Stimulated activated CD8-positive, alpha-beta memory T cell treated with anti-CD3 and anti-CD28 coated beads, Interleukin-12 subunit alpha, Interleukin-12 subunit beta, amount 100 ng/mL, for 24 hours (primary cell): Measurements from ENCODE around the gene SLC45A1.

Experiments used
- DNase-seq: peaks from one replicate; pipeline ENCODE4 v3.0.0-alpha.2; 2020; ENCODE audit errors: extremely low read depth

Gene SLC45A1

DNA sequence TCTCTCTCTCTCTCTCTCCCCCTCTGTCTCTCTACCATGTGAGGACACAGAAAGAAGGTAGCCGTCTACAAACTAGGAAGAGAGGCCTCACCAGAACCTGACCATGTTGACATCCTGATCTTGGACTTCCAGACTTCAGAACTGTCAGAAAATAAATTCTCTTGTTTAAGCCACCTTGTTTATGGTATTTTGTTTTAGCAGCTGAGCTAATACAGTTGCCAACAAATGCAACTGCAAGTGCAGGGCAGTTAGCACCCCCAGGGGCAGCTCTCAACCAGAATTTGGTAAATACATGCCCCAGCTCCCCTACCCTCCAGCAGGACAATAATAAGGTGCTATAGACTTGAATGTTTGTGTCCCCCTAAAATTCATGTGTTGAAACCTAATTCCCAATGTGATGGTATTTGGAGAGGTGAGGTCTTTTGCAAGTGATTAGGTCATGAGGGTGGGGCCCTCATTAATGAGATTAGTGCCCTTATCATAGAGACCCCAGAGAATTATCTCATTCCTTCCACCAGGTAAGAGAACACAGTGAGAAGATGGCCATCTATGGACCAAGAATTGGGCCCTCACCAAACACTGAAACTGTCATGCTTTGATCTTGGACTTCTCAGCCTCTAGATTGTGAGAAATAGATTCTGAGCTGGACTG, 6.7 kb upstream of the SLC45A1 start:
- no peak for DNase-seq

DNA sequence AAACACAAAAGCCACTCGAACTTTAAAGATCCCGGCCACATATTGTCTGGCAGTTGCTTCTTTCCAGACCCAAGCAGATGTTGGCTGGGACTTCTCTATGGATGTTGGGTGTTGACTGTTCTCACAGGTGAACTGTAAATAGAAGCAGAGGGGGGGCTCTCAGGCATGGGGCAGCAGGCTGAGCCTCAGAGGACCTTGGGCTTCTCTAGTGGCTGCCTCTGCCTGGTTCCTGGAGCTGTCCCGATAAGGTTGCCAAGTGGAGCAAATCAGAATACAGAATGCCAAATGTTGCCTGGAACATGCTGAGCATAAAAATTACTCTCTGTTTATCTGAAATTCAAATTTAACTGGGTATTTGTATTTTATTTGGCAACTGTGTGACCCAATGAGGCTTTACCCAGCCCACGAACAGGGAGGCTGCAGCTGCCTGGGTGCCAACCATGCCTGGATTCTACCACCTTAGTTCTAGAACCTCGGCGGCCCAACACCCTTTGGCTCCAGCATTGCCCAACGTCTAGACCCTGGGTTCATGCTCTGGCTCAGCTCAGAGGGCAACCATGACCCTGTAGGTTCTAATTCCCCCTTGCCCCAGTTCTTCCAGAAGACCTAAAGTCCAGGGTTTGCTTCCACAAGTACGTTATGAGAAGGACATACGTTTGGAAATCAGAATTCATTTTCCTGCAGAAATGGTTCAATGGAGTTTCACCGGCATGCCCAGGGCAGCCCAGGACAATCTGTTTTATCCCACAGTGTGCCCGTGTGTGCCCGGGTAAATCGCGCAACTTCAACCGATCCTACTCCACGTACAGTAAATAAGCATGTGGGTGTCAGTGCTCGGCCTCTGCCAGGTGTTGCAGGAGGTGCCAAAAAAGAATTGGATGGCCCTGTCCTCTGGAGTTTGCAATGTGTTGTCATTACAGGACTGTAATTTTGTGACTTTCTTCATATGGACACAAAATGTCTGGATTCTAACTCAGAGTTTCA, 5.4 kb upstream of the SLC45A1 start:
- no peak for DNase-seq

DNA sequence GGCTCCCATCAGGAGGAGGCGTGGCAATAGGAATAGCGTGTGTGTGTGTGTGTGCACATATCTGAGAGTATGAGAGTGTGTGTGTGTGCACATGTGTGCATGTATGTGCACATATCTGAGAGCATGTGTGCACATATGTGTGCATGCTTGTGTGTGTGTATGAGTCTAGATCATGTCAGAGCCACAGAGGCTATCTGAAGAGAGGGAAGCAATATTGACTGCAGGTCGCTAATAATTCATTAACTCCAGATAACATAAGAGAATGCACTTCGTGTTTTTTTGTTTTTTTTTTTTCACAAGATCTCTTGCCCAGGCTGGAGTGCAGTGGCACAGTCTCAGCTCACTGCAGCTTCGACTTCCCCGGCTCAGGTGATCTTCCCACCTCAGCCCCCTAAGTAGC, 4.7 kb upstream of the SLC45A1 start:
- no peak for DNase-seq

DNA sequence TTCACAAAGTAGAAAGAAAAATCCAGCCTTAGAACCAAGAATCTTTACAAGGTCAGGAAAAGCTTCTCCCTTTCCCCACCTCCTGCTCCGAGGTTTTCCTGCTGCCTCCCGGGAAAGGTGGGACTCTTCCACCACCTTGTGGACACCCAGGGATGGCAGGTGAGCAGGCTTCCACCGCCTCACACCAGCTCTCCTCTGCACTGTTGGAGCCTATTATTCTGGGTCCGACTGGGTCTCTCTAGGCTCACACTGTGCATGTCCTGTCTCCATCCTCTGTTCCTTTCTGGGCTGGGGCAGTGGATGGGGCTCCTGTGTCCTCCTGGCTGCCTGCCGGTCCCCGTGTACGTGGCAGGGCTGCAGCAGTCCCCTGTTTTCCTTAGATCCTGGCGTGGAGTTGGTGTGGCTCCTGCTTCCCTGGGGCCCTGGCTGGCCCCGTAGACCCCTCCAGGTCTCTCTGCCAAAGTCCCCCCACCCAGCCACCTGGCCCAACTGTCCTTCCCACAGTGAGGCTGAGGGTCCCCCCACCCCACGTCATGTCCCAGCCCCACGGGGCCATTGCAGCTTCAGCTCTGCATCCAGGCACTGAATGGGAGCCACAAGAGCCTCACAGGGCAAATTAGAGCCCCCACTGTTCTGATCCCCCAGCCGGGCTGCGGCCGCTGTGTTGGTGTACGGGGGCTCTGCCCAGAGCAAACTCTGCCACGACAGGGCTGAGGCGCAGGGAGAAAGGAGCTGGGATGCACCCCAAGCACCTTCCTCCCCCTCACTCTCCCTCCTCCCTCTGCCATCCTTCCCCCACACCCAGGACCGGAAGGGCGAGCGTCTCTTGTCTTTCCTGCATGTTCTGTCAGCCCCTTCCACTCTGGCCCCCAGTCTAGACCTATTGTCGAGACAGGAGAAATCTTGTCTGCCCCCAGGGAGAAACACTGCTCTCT, 3.3 kb upstream of the SLC45A1 start:
- no peak for DNase-seq

DNA sequence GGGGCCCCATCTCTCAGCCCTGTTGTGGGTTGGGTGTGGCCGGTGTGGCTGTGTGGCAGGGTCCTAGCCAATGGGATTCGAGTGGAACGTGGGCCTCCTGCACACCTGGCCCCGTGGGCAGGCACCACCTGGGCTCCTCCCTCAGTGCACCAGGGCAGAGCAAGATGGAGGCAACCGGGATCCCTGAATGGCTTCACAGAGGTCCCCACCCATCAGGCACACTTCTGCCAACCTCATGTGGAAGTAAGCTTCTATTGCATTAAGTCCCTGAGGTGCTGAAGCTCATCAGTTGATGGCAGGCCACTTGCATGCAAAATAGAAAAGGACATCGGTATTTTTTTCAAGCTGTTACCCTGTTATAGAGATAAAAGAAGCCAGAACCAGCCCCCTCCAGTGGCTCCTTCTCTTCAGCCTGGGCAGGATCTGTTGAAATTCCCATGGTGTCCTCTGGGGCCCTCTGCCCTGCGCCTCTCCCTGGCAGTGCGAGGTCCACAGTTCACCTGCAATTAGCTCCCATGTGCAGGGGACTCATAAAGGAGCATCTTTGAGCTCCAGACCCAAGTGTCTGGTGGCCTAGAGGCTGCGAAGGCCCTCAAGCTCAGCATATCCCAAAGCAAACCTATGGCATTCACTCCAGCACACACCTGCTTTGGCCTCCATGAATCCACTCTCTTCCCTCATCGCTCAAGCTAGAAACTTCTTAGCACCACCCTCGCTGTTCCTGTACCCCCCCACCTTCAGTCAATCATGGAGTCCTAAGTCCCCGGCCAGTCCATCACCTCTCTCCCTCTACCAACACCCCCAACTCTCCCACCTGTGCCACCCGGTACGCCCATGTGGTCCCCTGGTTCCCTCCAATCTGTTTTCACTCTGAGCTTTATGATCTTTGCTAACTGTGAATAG, 2.1 kb upstream of the SLC45A1 start:
- DNase-seq: no peak

DNA sequence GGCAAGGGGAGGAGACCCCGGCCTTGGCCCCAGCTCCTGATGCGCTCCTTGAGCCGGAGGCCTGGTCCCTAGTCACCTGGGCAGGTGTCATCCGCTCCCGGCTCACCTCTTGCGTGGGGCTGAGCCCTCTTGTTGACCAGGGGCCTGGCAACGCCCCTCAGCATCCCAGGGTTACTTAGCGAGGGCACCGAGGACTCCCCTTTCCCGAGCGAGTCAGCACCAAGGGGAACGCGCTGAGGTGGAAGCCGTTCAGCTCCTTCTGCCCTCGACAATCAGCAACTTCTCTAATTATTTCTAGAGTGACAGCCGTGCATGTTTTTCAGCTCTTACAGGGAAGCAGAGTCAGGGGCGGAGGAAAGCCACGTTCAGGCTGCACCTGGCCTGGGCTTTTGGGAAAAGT, 522 bp downstream of the SLC45A1 start:
- DNase-seq: no peak

DNA sequence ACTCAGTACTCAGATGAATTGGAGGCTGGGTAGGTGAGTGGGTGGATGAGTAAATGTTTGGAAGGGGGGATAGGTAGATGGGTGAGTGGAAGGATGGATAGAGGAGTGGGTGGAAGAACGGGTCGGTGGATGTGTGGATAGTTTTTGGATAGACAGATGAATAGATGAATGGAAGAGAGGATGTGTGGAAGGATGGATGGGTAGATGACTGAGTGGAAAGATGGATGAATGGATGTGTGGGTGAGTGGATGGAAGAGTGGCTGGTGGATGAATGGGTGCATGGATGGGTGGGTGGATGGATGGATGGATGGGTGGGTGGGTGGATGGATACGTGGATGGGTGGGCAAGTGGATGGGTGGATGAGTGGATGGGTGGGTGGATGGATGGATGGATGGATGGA, 3.7 kb downstream of the SLC45A1 start:
- DNase-seq: no peak

DNA sequence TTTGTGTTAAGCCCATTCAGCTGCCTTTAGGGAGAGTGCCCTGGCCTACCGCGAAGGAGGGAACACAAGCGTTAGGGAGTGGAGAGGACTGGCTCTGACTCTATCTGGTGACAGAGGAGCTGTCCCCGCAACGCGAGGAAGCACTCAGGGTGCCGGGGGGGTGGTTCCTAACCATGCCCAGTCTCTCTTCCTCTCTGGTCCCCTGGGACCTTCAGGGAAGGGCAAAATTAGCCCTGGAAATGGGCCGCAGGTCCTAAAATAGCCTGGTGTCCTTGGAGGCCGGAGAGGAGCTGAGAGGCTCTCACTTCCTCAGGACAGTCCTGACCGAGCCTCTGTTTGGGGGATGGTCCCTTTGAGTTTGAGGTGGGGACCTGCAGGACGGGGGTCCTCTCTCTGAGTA, 5.8 kb downstream of the SLC45A1 start:
- no peak for DNase-seq

DNA sequence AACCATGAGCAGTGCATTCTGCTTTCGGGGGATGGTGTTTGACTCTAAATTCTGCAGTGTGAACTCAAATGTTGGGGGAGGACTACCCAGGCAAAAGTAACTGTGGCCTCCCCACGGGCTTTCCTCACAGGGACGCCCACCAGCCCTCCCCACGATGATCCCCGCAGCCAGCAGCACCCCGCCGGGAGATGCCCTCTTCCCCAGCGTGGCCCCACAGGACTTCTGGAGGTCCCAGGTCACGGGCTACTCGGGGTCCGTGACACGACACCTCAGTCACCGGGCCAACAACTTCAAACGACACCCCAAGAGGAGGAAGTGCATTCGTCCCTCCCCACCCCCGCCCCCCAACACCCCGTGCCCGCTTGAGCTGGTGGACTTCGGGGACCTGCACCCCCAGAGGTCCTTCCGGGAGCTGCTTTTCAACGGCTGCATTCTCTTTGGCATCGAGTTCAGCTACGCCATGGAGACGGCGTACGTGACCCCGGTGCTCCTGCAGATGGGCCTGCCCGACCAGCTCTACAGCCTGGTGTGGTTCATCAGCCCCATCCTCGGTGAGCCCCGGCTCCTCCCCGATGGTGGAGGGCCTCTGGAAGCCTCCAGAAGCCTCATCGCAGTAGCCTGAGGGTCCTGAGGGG, 6.4 kb downstream of the SLC45A1 start:
- DNase-seq: no peak

DNA sequence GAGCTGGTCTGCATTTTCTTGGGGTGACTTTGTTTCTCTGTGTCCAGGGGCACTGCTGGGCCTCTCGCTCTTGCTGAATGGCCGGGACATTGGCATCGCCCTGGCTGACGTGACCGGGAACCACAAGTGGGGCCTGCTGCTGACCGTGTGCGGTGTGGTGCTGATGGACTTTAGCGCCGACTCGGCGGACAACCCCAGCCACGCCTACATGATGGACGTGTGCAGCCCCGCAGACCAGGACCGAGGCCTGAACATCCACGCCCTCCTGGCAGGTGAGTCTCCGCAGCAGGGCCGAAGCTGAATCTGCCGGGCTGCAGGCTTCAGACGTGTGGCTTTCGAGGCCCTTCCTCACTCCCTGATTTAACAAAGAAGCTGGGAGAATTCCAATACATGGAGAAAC, 7.9 kb downstream of the SLC45A1 start:
- no peak for DNase-seq

DNA sequence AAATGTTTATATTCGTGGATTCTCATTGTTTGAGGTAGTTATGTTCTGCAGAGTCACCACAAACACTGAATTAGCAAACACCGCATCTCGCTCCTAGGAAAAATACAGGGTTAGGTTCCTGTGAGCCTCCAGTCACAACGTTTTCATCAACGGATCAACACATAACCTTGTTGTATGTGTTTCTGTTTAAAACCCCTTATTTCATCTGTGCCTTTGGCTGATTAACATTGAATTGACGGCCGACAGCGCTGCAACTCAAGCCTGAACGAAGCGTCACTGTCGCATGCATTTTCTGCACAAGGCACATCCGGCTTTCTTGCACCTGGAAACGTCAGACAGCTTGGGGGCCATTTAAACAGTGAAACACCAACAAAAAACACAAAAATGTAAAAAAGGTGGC, 8.4 kb downstream of the SLC45A1 start:
- DNase-seq: no peak

DNA sequence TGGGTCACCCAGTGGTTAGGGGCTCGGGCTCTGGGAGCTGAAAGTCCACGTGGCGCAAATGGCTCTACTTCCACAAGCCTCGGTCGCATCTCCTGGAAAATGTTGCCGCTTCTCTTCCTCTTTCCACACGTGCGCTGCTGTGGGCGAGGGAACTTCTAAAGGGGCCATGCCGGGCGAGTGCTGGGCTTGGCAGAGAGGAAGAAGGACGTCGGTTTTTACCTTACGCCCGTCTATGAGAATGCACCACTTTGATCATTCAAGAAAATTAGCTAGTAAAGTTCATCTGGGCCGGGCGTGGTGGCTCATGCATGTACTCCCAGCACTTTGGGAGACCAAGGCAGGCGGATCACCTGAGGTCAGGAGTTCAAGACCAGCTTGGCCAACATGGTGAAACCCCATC, 10.4 kb downstream of the SLC45A1 start:
- no peak for DNase-seq

DNA sequence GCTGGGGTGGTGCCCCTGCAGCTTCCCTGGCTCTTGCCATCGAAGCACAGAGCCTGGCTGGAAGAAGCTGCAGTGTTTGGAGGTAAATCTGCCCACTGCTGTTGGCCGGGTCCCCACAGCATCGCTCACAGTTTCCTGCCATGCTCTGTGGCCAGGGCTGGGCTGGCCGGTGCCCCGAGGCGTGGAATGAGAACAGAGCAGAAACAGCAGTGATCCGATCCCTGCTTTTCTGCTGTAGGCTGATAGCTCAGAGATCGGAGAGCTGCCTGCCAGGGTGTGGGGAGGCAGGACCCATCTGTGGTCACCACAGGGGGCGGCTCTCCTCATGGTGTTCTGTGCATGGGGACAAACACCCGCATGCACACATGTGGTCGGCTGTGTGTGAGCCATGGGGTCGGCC, 11.5 kb downstream of the SLC45A1 start:
- DNase-seq: no peak

DNA sequence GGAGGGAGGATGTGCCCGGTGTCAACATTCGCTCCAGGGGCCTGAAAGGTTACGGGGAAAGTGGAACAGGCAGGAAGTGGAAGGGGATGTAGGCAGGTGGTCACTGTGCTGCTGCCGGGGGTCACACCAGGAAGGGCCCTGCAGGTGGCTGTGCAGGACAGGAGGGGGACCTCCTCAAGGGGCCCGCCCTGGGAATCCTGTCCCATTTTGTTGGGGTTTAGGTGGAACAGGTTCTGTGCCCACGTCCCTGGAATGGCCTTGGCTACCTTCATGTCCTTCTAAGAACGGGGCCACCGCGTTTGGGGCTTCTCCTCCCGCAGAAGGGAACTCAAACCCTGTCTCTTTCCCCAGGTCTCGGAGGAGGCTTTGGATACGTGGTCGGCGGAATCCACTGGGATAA, 11.9 kb downstream of the SLC45A1 start:
- no peak for DNase-seq

DNA sequence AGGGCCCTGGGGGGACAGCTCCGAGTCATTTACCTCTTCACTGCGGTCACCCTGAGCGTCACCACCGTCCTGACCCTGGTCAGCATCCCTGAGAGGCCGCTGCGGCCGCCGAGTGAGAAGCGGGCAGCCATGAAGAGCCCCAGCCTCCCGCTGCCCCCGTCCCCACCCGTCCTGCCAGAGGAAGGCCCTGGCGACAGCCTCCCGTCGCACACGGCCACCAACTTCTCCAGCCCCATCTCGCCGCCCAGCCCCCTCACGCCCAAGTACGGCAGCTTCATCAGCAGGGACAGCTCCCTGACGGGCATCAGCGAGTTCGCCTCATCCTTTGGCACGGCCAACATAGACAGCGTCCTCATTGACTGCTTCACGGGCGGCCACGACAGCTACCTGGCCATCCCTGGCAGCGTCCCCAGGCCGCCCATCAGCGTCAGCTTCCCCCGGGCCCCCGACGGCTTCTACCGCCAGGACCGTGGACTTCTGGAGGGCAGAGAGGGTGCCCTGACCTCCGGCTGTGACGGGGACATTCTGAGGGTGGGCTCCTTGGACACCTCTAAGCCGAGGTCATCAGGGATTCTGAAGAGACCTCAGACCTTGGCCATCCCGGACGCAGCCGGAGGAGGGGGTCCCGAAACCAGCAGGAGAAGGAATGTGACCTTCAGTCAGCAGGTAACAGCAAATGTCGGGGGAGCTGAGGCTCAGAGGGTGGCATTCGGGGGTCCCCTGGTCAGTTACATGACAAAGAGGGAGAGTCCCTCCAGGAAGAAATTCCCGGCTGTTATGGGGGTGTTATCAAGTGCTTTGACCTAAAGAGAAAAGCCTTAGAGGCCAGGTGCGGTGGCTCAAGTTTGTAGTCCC, 12.6 kb downstream of the SLC45A1 start:
- no peak for DNase-seq

DNA sequence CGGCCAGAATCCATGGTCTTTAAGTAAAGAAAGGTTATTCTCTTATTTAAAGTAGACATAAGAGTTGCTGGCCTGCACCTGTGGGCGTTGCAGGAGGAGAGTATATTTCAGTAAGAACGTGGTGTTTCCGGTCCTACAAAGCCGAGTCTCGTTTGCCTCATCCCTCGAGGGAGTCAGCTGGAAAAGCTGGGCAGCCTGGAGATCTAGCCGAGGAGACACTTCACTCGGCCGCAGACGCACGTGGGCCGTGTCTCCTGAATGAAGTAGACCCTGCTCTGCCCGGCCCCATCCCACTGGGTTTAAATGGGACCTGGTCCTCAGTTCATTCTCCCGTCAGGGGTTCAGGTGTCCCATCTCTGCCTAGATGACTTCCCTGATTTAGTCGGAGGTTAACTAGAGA, 14.9 kb downstream of the SLC45A1 start:
- no peak for DNase-seq

DNA sequence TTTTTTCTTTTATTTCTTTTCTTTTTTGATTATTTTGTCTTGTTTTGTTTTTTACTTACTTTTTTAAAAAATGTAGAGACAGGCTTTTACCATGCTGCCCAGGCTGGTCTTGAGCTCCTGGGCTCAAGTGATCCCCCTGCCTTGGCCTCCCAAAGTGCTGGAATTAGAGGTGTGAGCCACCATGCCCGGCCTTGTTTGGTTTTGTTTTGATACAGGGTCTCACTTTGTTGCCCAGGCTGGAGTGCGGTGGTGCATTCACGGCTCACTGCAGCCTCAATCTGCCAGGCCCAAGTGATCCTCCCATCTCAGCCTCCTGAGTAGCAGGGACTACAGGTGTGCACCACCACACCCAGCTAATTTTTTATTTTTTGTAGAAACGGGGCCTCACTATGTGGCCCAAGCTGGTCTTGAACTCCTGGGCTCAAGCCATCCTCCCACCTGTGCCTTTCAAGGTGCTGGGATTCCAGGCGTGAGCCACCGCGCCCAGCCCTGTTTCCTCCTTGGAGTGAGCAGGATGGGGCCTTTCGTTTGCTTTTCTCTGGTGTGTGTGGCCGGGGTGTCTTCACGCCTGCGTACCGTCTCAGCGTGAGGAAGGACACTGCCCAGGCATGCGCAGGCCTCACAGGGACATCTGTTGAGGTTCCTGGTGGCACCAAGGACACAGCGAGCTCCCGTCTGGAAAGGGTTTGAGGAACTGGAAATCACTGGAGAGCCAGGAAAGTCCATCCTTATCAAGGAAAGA, 15.5 kb downstream of the SLC45A1 start:
- no peak for DNase-seq

DNA sequence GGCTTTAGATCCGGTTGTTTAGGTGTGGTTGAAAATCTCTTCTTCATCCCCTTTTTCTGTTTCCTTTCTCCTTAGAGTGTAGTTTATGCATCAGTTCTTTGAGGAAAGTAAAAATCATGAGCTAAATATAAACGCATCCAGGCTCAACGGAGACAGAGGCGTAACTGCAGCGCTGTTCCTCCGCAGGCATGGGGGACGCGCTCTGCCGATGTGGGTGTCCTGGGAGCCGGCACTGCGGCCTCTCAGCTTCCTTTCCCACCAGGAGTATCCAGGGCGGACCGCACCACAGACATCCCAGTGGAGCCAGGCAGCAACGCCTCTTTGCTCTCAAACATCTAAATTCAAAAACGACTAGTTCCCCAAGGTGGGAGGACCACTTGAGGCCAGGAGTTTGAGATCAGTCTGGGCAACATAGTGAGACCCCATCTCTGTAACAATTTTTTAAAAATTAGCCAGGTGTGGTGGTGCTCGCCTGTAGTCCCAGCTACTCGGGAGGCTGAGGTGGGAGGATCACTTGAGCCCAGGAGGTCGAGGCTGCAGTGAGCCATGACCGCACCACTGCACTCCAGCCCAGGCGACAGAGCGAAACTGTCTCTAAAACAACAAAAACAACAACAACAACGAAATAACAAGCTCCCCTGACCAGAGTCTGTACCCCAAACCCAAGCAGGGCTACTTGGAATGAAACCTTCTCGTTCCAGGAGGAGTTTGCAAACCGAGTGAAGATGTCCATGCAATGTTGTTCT, 16.4 kb downstream of the SLC45A1 start:
- DNase-seq: no peak
